Colonic mucosa (tissue), 4 donors: Measurements from ENCODE around the gene LUC7L3. TPM values are rescaled to one million over a fixed set of nuclear protein-coding genes. Genes with fewer than 3 reads are reported as not detected.

Experiments used
- DNase-seq: peaks from one replicate; pipeline ENCODE4 v3.0.0-alpha.2; 2020
- H3K27ac ChIP-seq: fragments of 200-600 bp; one replicate; pipeline ENCODE4 v1.8.0; 2021
- H3K27me3 ChIP-seq: fragments of 200-600 bp; one replicate; pipeline ENCODE4 v1.8.0; 2021
- H3K36me3 ChIP-seq: fragments of 200-600 bp; one replicate; pipeline ENCODE4 v1.8.0; 2021
- H3K4me1 ChIP-seq: fragments of 200-600 bp; one replicate; pipeline ENCODE4 v1.8.0; 2021; ENCODE audit warnings: mild to moderate bottlenecking
- H3K4me3 ChIP-seq: fragments of 200-600 bp; one replicate; pipeline ENCODE4 v1.8.0; 2021
- H3K9ac ChIP-seq, 2 donors: one replicate each; pipeline ENCODE4 v1.7.0; 2013; ENCODE audit warnings: control low read depth in 2 of 2, low read depth in 2 of 2, low read length in 2 of 2
- H3K9me3 ChIP-seq: fragments of 200-600 bp; one replicate; pipeline ENCODE4 v1.8.0; 2021
- CTCF ChIP-seq: fragments of 200-600 bp; IDR thresholded peaks from one replicate; pipeline ENCODE4 v1.8.0; 2022; ENCODE audit warnings: antibody characterized with exemption, mild to moderate bottlenecking
- intact Hi-C: fragments of 100-400 bp; cut with DNase I; formaldehyde crosslinking; loops from one replicate; pipeline ENCODE4 v1.14.1; 2022
- total RNA-seq, 2 donors: library from RNA; stranded (reverse); fragmentation: NEBNext Ultra II Directional in 1 of 2; extraction: Animal tissue kit (Norgen Biotek cat#: 25700) in 1 of 2; gene quantifications; one replicate each; pipeline ENCODE4 v1.2.1, GENCODE V29; 2021
- donor health status: healthy.
- donor health status: DM: no; HTN: no; CAD: no.
- donor health status: DM: no; HTN: no; CAD: no.

LUC7L3 gene
- total RNA-seq, 2 donors from 2014 or later = 73.0 to 88.3 TPM

DNA sequence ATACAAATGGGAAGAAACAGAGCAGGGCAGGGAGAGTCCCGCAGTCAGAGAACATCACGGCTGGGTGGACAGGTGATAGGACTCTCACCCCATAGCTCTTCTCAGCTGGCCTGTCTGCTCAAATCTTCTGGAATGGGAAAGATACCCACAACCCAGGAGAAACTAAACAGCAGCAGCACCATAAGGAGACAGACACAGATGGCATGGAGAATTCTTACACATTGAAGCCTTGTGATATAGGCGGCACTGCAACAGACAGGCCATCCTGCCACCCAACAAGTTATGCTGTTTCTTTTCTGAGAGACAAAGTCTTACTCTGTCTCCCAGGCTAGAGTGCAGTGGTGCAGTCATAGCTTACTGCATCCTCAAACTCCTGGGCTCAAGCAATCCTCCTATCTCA is 56.5 kb downstream of the LUC7L3 start:
- H3K9ac ChIP-seq = no peak overlapping the region
- no peak overlapping the region for H3K27ac ChIP-seq
- intact Hi-C loops = no loop called here
- no peaks in the 10 kb centered on the region for H3K36me3 ChIP-seq
- H3K9me3 ChIP-seq = no peaks in the 10 kb centered on the region
- TF ChIP-seq CTCF = no peak
- H3K27me3 ChIP-seq = no peaks in the 10 kb centered on the region
- DNase-seq = no peak
- H3K4me1 ChIP-seq = no peaks in the 10 kb centered on the region
- no peak overlapping the region for H3K4me3 ChIP-seq

GRCh38 chr17:50778471-50778870 is 59.1 kb downstream of the LUC7L3 start:
- no peak overlapping the region for H3K9ac ChIP-seq
- DNase-seq = no peak
- H3K9me3 ChIP-seq = no peaks in the 10 kb centered on the region
- H3K27me3 ChIP-seq = no peaks in the 10 kb centered on the region
- no peak overlapping the region for H3K4me3 ChIP-seq
- no peak for TF ChIP-seq CTCF
- no peak overlapping the region for H3K27ac ChIP-seq
- no peaks in the 10 kb centered on the region for H3K4me1 ChIP-seq
- no peaks in the 10 kb centered on the region for H3K36me3 ChIP-seq
- intact Hi-C loops = no loop called here

DNA sequence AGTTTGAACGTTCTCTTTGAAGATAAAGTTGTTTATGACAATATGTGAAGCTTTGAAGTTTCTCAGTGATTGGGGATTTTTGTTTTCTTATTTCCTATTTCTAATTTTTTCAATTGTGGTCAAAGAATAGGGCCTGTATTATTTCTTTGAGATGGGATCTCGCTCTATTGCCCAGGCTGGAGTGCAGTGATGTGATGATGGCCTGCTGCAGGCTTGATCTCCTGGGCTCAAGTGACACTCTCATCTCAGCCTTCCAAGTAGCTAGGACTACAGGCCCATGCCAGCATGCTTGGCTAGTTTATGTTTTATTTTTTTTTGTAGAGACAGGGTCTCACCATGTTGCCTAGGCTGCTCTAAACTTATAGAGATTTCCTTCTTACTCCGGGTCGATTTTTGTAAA is 59.6 kb downstream of the LUC7L3 start:
- TF ChIP-seq CTCF = no peak
- H3K9me3 ChIP-seq = no peaks in the 10 kb centered on the region
- no peaks in the 10 kb centered on the region for H3K4me1 ChIP-seq
- intact Hi-C loops = no loop called here
- H3K27ac ChIP-seq = no peak overlapping the region
- no peak overlapping the region for H3K9ac ChIP-seq
- no peaks in the 10 kb centered on the region for H3K27me3 ChIP-seq
- no peak for DNase-seq
- H3K4me3 ChIP-seq = no peak overlapping the region
- no peaks in the 10 kb centered on the region for H3K36me3 ChIP-seq

DNA sequence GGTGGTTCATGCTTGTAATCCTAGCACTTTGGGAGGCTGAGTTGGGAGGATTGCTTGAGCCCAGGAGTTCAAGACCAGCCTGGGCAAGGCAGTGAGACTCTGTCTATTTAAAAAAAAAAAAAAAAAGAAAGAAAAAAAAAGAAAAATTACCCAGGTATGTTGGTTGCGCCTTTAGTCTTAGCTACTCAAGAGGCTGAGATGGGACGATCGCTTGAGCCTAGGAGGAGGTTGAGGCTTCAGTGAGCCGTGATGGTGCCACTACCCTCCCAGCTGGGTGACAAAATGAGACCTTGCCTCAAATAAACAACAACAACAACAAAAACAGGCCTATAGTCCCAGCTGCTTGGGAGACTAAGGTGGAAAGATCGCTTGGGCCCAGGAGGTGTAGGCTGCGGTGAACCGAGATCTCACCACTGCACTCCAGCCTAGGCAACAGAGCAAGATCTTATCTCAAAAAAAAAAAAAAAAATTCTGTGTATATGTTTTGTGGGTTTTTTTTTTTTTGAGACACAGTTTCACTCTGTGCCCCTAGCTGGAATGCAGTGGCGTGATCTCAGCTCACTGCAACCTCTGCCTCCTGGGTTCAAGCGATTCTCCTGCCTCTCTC is 60.4 kb downstream of the LUC7L3 start:
- H3K27ac ChIP-seq = no peak overlapping the region
- H3K4me3 ChIP-seq = no peak overlapping the region
- intact Hi-C loops = loop anchor here (10.0 kb wide), 1 partner anchor 175 kb away; no protein-coding TSS in a partner anchor
- no peaks in the 10 kb centered on the region for H3K27me3 ChIP-seq
- no peaks in the 10 kb centered on the region for H3K9me3 ChIP-seq
- H3K9ac ChIP-seq = no peak overlapping the region
- no peaks in the 10 kb centered on the region for H3K36me3 ChIP-seq
- no peaks in the 10 kb centered on the region for H3K4me1 ChIP-seq
- DNase-seq = no peak
- no peak for TF ChIP-seq CTCF

DNA sequence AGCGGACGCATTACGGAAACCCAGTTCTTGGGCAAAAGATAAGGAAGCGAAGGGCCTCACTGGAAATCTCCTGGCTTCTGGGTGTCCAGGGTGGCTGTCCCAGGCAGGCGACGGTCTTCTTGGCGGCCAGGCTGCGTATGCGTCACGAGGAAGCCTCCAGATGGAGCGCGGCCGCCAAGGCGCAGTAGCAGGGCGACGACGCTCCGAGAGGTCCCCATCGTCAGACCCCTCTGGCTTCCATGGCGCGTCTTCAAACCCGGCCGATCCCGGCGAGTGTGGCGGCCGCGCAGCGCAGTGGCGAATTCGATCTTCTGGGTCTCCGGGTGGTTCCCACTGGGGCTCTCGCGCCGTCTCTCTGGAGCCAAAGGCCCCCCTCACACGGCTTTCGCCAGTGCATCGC is 61.8 kb downstream of the LUC7L3 start:
- Histone ChIP-seq H3K4me3 (no peak overlapping the region), H3K9ac (no peak overlapping the region), H3K27me3 (no peaks in the 10 kb centered on the region), H3K27ac (no peak overlapping the region), H3K36me3 (no peaks in the 10 kb centered on the region), H3K4me1 (no peaks in the 10 kb centered on the region), H3K9me3 (no peaks in the 10 kb centered on the region)
- intact Hi-C loops = loop anchor here (10.0 kb wide), 1 partner anchor 174 kb away; no protein-coding TSS in a partner anchor
- TF ChIP-seq CTCF = no peak
- DNase-seq = no peak
